NOMO-1 (cell line): Measurements from ENCODE around the gene PNLIPRP3.
"Not testable (repeated sequence)": the region's sequence is repeated elsewhere in the genome, so short reads cannot be mapped to it uniquely, and the experiment has no call there.

Experiments
- DNase-seq, 2 experiments: peaks; one replicate each; lab custom pipeline; 2025; ENCODE audit not compliant: unreplicated experiment in 2 of 2; lab: John Stamatoyannopoulos, UW

The PNLIPRP3 gene

GRCh38 chr10:116427671-116428070 is at the start of gene PNLIPRP3:
Gene PNLIPRP3 (plus strand): TSS chr10:116427847. CDS start chr10:116428013, 166 bp downstream.
- no peak for DNase-seq

GRCh38 chr10:116382290-116382689 is 45.4 kb upstream of the PNLIPRP3 start:
- DNase-seq: no peak

DNA sequence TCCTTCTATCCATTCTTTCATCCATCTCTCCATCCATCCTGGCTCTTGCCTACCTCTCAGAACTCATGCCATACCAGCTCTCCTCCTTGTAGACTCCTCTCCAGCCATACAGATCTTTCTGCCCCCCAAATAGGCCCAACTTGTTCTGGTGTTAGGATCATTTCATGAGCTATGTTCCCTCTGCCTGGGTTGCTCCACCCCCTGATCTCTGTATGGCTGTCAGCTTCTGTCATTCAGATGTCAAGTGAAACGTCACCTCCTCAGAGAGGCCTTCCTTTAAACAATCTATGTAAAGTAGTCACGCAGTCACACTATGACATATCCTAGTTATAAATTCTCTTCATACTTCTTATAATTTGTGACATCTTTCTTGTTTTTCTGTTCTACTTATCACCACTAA is 42.3 kb upstream of the PNLIPRP3 start:
- DNase-seq: no peak

- DNase-seq: no peak
These were observed 41.4 kb upstream of the PNLIPRP3 start for GRCh38 chr10:116385994-116386809.

- not testable (repeated sequence) for DNase-seq
These were observed 34.3 kb upstream of the PNLIPRP3 start for GRCh38 chr10:116393246-116393831.

DNA sequence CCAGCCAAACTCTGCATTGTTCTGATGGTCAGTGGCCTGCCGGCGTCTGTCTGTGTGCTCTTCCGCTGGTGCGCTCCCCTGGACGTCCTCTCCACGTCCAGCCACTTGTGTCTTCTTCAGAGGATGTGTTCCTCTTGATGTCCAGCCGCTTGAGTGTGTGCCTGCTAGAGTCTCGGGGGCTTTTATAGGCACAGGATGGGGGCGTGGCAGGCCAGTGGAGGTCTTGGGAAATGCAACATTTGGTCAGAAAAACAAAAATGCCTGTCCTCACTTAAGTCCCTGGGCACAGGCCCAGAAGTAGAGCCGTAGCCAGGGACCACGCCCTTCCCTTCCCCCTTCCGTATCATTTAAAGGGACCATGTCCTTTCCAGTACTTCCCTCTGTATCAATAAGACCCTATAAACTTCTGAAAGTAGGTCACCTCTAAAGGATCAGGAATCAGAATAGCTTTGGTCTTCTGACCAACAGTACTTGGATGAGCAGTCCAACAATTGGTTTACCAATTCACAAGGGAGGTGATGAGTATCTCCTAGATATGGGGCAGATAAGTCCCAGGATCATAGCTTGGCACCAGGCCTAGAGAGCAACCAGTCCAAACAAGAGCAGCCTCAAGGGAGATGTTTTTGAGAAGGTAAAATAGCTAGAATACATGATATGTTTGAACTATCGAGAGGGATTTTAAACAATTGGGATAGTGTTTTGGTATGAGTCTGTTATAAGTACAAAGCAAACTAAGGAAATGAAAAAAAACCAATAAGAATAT is 32.2 kb upstream of the PNLIPRP3 start:
- DNase-seq: no peak

DNA sequence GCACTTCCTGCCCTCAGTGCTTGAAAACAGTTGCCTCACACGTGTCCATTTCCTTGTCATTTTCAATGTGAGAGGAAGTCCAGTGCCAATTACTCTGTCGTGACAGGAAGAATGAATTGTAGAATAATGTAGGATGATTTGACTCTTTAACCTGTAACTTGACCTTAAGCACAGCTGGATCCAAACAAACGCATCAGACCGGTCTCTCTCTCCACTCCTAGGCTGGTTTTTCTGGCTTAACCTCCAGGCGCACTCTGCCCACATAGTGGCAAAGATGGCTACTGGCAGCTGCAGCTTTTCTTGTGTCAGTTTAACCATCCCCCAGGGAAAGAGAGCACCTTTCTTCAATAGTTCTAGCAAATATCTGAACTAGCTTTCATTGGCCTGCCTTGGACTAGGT is 29.4 kb upstream of the PNLIPRP3 start:
- DNase-seq: no peak

GRCh38 chr10:116402858-116403257 is 24.8 kb upstream of the PNLIPRP3 start:
- DNase-seq: no peak

DNA sequence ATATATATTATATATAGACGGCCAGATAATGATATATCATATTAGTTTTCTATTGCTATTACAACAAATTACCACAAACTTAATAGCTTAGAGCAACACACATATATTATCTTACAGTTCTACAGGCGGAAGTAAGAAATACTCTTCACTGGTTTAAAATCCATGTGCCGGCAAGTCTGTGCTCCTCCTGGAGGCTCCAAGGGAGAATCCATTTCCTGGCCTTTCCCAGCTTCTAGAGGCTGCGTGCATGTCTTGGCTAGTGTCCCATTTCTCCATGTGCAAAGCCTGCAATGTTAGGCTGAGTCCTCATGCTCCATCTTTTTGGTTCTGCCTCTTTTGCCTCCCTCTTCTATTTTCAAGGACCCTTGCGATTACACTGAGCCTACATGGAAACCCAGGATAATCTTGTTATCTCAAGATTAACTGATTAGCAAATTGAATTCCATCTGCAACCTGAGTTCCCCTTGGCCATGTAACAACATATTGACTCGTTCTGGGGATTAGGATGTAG is 23.9 kb upstream of the PNLIPRP3 start:
- DNase-seq: no peak

- DNase-seq: peak; percentile 13 to 52
These were observed 18.9 kb upstream of the PNLIPRP3 start for GRCh38 chr10:116408719-116409118.

GRCh38 chr10:116410351-116410750 is 17.3 kb upstream of the PNLIPRP3 start:
- DNase-seq: no peak

DNA sequence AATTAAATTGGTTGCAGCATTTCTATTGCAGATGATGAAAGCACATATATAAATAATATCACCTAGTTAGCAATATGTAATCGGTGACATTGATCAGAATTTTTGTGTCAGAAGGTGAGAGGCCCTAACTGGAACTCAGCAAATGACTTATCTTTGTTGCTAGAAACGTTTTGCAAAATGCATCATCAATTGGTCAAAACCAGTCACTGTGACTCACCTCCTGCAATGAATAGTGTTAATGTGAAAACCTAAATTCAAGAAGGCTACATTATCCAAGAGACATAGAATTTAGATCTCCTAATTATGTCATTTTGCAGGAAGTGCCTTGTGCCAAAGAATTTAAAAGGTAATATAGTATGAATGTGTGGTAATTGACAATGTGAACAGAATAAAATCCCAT is 9.8 kb upstream of the PNLIPRP3 start:
- no peak for DNase-seq

GRCh38 chr10:116418389-116418788 is 9.3 kb upstream of the PNLIPRP3 start:
- no peak for DNase-seq

- DNase-seq: no peak
These were observed 5.8 kb upstream of the PNLIPRP3 start for GRCh38 chr10:116421815-116422214.

GRCh38 chr10:116429288-116429977 is 1.8 kb downstream of the PNLIPRP3 start:
- no peak for DNase-seq

GRCh38 chr10:116430288-116430687 is 2.6 kb downstream of the PNLIPRP3 start:
- no peak for DNase-seq

- DNase-seq: no peak
These were observed 4.0 kb downstream of the PNLIPRP3 start for GRCh38 chr10:116431598-116431997.

DNA sequence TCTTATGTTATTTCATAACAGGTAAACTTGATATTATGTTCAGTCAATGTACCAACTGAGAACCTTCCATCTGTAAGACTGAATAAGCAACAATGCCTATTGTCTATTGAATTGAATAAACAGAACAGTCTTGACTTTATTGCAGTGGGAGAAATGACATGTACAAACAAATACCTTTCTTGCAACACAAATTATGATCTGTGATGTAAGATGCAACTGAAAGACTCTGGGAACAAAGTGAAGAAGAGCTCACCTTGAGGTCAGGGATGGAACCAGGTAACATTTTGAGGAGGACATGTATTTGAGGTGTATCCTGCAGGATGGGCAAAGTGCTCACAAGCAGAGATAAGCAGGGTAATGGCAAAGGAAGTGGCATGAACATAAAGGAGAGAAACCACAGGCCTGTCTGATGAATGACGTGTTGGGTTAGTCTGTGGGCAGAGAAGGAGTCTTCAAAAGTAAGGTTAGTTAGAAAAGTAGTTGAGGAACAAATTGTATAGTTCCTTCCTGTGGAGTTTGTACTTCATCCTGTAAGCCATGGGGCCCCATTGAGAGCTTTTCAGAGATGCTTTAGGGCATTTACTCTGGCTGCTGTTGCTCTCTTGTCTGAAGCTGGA is 9.5 kb downstream of the PNLIPRP3 start:
- DNase-seq: no peak

- no peak for DNase-seq
These were observed 12.8 kb downstream of the PNLIPRP3 start for GRCh38 chr10:116440330-116441030.
